GM23338 (cell line): Measurements from ENCODE around the gene KRIT1. TPM values are rescaled to one million over a fixed set of nuclear protein-coding genes. Genes with fewer than 3 reads are reported as not detected.

ENCODE experiments used
- ATAC-seq: fragments of 200-7000 bp; cut with Tn5 transposase; 3 replicates; pipeline ENCODE4 v1.9.1; 2020
- DNase-seq: peaks from one replicate; pipeline ENCODE4 v3.0.0-alpha.2; 2015; ENCODE audit warnings: low spot score
- H2AFZ ChIP-seq: fragments of 200-600 bp; sonication (generic); 2 replicates; pipeline ENCODE4 v1.8.0; 2016; ENCODE audit warnings: antibody characterized with exemption, mild to moderate bottlenecking, moderate library complexity
- H3F3A ChIP-seq: fragments of 200-600 bp; sonication (generic); replicated peaks from 2 replicates; pipeline ENCODE4 v1.8.0; 2017; ENCODE audit warnings: antibody characterized with exemption, mixed run types, low read depth
- H3K27ac ChIP-seq: fragments of 200-600 bp; sonication (generic); 2 replicates; pipeline ENCODE4 v1.6.1; 2016; ENCODE audit warnings: low read depth
- H3K27me3 ChIP-seq: fragments of 200-600 bp; sonication (generic); 2 replicates; pipeline ENCODE4 v1.8.0; 2016; ENCODE audit warnings: mild to moderate bottlenecking, mixed run types, moderate library complexity; ENCODE audit not compliant: insufficient read depth
- H3K36me3 ChIP-seq: fragments of 200-600 bp; sonication (generic); 2 replicates; pipeline ENCODE4 v1.8.0; 2016; ENCODE audit warnings: mild to moderate bottlenecking; ENCODE audit not compliant: insufficient read depth
- H3K4me1 ChIP-seq: fragments of 200-600 bp; sonication (generic); 2 replicates; pipeline ENCODE4 v1.8.0; 2016; ENCODE audit warnings: mild to moderate bottlenecking, moderate library complexity; ENCODE audit not compliant: insufficient read depth
- H3K4me2 ChIP-seq: fragments of 200-600 bp; sonication (generic); 2 replicates; pipeline ENCODE4 v1.7.1; 2017; ENCODE audit warnings: mixed run types
- H3K4me3 ChIP-seq: fragments of 200-600 bp; sonication (generic); 2 replicates; pipeline ENCODE4 v1.6.1; 2016; ENCODE audit warnings: mixed run types
- H3K79me2 ChIP-seq: fragments of 200-600 bp; sonication (generic); replicated peaks from 2 replicates; pipeline ENCODE4 v1.8.0; 2017; ENCODE audit warnings: mild to moderate bottlenecking; ENCODE audit not compliant: insufficient read depth
- H3K9me2 ChIP-seq: fragments of 200-600 bp; sonication (generic); 2 replicates; pipeline ENCODE4 v1.8.0; 2017; ENCODE audit not compliant: insufficient read depth
- H4K20me1 ChIP-seq: fragments of 200-600 bp; sonication (generic); replicated peaks from 2 replicates; pipeline ENCODE4 v1.8.0; 2017; ENCODE audit warnings: mild to moderate bottlenecking; ENCODE audit not compliant: insufficient read depth
- H3K27ac Mint-ChIP-seq: 2 replicates; pipeline ENCODE4 v1.8.0; 2020; ENCODE audit warnings: inconsistent platforms, mild to moderate bottlenecking, moderate library complexity, mixed read lengths
- H3K27me3 Mint-ChIP-seq: 3 replicates; pipeline ENCODE4 v1.8.0; 2022; ENCODE audit warnings: low read depth, mild to moderate bottlenecking, moderate library complexity, mixed read lengths, inconsistent platforms; ENCODE audit not compliant: insufficient read depth, poor library complexity
- H3K36me3 Mint-ChIP-seq: 3 replicates; pipeline ENCODE4 v1.8.0; 2021; ENCODE audit warnings: low read depth, mild to moderate bottlenecking, inconsistent platforms, moderate library complexity, mixed read lengths
- H3K4me1 Mint-ChIP-seq: 3 replicates; pipeline ENCODE4 v1.8.0; 2020; ENCODE audit warnings: mild to moderate bottlenecking, inconsistent platforms, mixed read lengths
- H3K4me3 Mint-ChIP-seq: 3 replicates; pipeline ENCODE4 v1.8.0; 2021; ENCODE audit warnings: moderate library complexity, mild to moderate bottlenecking, inconsistent platforms, mixed read lengths
- H3K9me3 Mint-ChIP-seq: 3 replicates; pipeline ENCODE4 v1.8.0; 2020; ENCODE audit warnings: moderate library complexity, mild to moderate bottlenecking, inconsistent platforms, mixed read lengths
- POLR2AphosphoS5 ChIP-seq: IDR thresholded peaks from 2 replicates; pipeline ENCODE4 v1.6.1; 2016; ENCODE audit warnings: antibody characterized with exemption, low read depth
- polyA plus RNA-seq: library from polyadenylated mRNA; unstranded; fragments of >200 nt; fragmentation: Nextera tagmentation; extraction: Ambion mirVana; gene quantifications from 2 replicates; pipeline ENCODE4 v1.2.1, GENCODE V29; 2016
- total RNA-seq: library from RNA; depleted of rRNA; stranded (reverse); fragments of >200 nt; shearing (Covaris generic); gene quantifications from 2 replicates; pipeline ENCODE4 v1.2.3, GENCODE V29; 2014
- TF ChIP-seq, protein P1 (sequence below): fragments of 250-450 bp; sonication (Bioruptor Pico); IDR thresholded peaks from 2 replicates; pipeline ENCODE4 v1.5.0; 2020; ENCODE audit warnings: mild to moderate bottlenecking, moderate library complexity
- TF ChIP-seq, protein P2 (sequence below), 2 experiments: fragments of 200-600 bp in 1 of 2; sonication (generic) in 1 of 2; conservative IDR thresholded peaks; 2 replicates each; pipeline versions ENCODE4 v1.5.1 to v1.6.1; 2016 to 2017; ENCODE audit warnings: antibody characterized with exemption in 2 of 2, low read depth in 2 of 2, mild to moderate bottlenecking in 2 of 2, moderate library complexity in 1 of 2

The KRIT1 gene
- total and polyA plus RNA-seq, 2 experiments from 2014 or later, result 51.2 to 54.3 TPM

DNA sequence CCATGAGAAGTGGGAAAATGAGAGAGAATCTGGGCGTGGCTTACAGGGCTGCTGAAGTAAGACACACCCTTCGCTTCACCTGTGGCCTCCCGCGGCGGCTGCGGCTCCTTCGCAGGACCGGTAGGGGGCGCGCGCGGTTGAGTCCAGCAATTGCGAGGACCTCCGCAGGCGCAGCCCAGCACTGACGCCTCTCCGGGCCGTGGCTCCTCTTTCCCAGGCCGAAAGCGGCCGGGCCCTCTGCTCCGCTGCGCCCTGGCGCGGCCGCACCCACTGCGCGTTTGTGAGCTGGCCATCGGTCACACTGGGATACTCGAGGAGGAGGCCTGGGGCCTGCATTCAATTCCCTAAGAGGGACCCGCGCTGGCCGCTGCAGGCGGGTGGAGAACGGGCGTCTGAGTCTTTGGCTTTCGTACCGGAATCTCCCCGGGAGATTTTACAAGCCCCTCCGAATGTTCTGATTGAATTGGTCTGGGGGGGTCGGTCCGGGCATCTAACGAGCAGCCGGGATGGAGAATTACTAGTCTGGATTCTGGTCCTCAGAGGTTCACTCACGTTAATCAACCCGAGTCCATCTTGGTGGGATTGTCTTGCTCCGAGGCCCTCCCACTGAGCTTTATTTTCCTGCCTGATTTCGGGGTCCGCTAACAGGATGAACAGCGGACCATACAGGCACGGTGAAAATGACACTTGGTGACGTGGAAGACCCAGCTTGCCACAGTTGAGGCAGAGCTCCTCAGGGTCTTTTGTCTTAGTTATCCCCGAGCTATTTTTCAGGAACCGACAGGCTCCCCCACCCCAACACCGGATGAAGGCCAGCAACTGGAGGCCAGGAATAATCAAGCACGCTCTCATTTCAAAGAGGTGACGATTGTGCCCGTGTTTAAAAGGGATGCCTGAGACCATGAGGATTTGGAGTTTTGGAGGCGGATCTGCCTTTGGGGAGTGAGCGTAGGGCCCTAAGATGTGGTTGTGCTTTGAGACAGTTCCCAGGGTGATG, 66.5 kb downstream of the KRIT1 start, which contains the start of gene LRRD1:
TSS of gene LRRD1 (minus strand) at position 215 of the 997 bp plus-strand sequence. CDS start 13,940 bp downstream, outside the sequence.
- no peaks in the 10 kb centered on the region for H3K36me3 ChIP-seq
- H3F3A ChIP-seq, result no peaks in the 10 kb centered on the region
- peaks cover 16% of the 10 kb centered on the region for H3K27me3 ChIP-seq
- H3K27ac ChIP-seq, result no peak within 1 kb of the TSS
- H3K4me3 ChIP-seq, result peak within 1 kb of the TSS; percentile 63
- H2AFZ ChIP-seq, result peak within 1 kb of the TSS; percentile 99
- peak; percentile 41 for TF ChIP-seq POLR2AphosphoS5
- TF ChIP-seq, protein P1, sequence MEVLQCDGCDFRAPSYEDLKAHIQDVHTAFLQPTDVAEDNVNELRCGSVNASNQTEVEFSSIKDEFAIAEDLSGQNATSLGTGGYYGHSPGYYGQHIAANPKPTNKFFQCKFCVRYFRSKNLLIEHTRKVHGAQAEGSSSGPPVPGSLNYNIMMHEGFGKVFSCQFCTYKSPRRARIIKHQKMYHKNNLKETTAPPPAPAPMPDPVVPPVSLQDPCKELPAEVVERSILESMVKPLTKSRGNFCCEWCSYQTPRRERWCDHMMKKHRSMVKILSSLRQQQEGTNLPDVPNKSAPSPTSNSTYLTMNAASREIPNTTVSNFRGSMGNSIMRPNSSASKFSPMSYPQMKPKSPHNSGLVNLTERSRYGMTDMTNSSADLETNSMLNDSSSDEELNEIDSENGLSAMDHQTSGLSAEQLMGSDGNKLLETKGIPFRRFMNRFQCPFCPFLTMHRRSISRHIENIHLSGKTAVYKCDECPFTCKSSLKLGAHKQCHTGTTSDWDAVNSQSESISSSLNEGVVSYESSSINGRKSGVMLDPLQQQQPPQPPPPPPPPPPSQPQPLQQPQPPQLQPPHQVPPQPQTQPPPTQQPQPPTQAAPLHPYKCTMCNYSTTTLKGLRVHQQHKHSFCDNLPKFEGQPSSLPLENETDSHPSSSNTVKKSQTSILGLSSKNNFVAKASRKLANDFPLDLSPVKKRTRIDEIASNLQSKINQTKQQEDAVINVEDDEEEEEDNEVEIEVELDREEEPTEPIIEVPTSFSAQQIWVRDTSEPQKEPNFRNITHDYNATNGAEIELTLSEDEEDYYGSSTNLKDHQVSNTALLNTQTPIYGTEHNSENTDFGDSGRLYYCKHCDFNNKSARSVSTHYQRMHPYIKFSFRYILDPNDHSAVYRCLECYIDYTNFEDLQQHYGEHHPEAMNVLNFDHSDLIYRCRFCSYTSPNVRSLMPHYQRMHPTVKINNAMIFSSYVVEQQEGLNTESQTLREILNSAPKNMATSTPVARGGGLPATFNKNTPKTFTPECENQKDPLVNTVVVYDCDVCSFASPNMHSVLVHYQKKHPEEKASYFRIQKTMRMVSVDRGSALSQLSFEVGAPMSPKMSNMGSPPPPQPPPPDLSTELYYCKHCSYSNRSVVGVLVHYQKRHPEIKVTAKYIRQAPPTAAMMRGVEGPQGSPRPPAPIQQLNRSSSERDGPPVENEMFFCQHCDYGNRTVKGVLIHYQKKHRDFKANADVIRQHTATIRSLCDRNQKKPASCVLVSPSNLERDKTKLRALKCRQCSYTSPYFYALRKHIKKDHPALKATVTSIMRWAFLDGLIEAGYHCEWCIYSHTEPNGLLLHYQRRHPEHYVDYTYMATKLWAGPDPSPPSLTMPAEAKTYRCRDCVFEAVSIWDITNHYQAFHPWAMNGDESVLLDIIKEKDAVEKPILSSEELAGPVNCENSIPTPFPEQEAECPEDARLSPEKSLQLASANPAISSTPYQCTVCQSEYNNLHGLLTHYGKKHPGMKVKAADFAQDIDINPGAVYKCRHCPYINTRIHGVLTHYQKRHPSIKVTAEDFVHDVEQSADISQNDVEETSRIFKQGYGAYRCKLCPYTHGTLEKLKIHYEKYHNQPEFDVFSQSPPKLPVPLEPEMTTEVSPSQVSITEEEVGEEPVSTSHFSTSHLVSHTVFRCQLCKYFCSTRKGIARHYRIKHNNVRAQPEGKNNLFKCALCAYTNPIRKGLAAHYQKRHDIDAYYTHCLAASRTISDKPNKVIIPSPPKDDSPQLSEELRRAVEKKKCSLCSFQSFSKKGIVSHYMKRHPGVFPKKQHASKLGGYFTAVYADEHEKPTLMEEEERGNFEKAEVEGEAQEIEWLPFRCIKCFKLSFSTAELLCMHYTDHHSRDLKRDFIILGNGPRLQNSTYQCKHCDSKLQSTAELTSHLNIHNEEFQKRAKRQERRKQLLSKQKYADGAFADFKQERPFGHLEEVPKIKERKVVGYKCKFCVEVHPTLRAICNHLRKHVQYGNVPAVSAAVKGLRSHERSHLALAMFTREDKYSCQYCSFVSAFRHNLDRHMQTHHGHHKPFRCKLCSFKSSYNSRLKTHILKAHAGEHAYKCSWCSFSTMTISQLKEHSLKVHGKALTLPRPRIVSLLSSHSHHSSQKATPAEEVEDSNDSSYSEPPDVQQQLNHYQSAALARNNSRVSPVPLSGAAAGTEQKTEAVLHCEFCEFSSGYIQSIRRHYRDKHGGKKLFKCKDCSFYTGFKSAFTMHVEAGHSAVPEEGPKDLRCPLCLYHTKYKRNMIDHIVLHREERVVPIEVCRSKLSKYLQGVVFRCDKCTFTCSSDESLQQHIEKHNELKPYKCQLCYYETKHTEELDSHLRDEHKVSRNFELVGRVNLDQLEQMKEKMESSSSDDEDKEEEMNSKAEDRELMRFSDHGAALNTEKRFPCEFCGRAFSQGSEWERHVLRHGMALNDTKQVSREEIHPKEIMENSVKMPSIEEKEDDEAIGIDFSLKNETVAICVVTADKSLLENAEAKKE, result no peak
- TF ChIP-seq, protein P2, sequence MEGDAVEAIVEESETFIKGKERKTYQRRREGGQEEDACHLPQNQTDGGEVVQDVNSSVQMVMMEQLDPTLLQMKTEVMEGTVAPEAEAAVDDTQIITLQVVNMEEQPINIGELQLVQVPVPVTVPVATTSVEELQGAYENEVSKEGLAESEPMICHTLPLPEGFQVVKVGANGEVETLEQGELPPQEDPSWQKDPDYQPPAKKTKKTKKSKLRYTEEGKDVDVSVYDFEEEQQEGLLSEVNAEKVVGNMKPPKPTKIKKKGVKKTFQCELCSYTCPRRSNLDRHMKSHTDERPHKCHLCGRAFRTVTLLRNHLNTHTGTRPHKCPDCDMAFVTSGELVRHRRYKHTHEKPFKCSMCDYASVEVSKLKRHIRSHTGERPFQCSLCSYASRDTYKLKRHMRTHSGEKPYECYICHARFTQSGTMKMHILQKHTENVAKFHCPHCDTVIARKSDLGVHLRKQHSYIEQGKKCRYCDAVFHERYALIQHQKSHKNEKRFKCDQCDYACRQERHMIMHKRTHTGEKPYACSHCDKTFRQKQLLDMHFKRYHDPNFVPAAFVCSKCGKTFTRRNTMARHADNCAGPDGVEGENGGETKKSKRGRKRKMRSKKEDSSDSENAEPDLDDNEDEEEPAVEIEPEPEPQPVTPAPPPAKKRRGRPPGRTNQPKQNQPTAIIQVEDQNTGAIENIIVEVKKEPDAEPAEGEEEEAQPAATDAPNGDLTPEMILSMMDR (conservative IDR thresholded peaks at IDR 0.05; ENCODE audit: low read depth in 2 of 2), result peak; percentile 79 to 96
- 0 out of 2 replicates have a peak, but pooled peaks cover 7% of the 10 kb centered on the region for H3K4me1 ChIP-seq
- Mint-ChIP-seq H3K36me3 (no peaks in the 10 kb centered on the region), H3K27me3 (peaks cover 9% of the 10 kb centered on the region), H3K27ac (no peak within 1 kb of the TSS), H3K9me3 (peaks cover 14% of the 10 kb centered on the region; the same call in 2 of the 3 replicates), H3K4me1 (peaks cover 4% of the 10 kb centered on the region), H3K4me3 (peak within 1 kb of the TSS; percentile 74)
- no peaks in the 10 kb centered on the region for H4K20me1 ChIP-seq
- H3K4me2 ChIP-seq, result peak within 1 kb of the TSS; percentile 90
- ATAC-seq, result peak; percentile 100
- no peaks in the 10 kb centered on the region for H3K9me2 ChIP-seq
- DNase-seq, result peak; percentile 93
- no peaks in the 10 kb centered on the region for H3K79me2 ChIP-seq
